C4-2B (cell line): Measurements from ENCODE around the gene RPP38.

Source experiments
- ZFX ChIP-seq: fragments of 450-650 bp; IDR thresholded peaks from 2 replicates; pipeline ENCODE4 v1.6.1; 2017
- TF ChIP-seq, protein P1 (sequence below): fragments of 450-650 bp; conservative IDR thresholded peaks from 2 replicates; pipeline ENCODE4 v1.5.1; 2017; ENCODE audit warnings: mild to moderate bottlenecking

DNA sequence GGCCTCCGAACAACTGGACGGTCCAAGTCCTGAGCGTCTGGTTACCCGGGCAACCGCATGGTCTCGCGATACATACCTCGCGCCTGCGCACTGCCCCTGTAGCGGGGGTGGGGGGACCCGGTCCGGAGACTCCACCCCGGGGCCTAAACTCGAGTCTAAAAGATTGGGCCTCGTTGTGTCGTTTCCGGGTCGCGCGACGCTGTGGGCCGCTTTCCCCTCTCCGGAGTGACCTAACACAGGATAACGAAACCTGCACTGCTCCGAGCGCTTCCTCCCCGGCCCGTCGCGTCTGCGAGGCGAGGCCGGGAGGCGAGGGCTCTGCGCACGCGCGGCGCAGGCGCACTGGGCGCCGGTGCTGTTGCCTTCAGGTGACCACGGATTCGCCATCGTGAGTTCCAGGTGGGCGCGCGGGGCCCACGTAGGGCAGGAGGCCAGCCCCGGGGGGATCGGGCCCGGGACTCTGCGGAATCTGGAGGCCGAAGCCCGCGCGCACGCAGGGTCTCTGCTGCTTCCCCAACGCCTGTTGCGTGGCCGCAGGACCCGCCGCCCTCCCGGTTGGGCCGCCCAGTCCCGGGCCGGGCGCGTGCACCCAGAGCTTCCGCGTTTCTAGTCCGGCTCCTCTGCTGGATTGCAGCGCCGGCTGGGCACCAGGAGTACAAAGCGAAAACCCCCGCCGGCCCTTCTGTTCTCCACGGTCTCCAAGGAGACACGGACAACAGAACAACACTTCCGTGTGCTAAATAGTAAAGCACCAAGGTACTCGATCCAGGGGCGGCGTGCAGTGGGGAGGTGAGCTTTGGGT lies at the start of gene RPP38:
- TF ChIP-seq, protein P1, sequence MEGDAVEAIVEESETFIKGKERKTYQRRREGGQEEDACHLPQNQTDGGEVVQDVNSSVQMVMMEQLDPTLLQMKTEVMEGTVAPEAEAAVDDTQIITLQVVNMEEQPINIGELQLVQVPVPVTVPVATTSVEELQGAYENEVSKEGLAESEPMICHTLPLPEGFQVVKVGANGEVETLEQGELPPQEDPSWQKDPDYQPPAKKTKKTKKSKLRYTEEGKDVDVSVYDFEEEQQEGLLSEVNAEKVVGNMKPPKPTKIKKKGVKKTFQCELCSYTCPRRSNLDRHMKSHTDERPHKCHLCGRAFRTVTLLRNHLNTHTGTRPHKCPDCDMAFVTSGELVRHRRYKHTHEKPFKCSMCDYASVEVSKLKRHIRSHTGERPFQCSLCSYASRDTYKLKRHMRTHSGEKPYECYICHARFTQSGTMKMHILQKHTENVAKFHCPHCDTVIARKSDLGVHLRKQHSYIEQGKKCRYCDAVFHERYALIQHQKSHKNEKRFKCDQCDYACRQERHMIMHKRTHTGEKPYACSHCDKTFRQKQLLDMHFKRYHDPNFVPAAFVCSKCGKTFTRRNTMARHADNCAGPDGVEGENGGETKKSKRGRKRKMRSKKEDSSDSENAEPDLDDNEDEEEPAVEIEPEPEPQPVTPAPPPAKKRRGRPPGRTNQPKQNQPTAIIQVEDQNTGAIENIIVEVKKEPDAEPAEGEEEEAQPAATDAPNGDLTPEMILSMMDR, result no peak
- TF ChIP-seq ZFX, result peak; percentile 97
